AG04449 (cell line): ENCODE measurements around the gene PRTN3.

Source experiments
- CTCF ChIA-PET: fragments of 350-600 bp; formaldehyde crosslinking; extraction: SDS; loops from one replicate; lab custom pipeline; 2021; ENCODE audit warnings: antibody characterized with exemption; lab: Yijun Ruan, JAX
- POLR2A ChIA-PET: fragments of 400-600, 350-600 bp; formaldehyde crosslinking; extraction: SDS; loops from one replicate; lab custom pipeline; 2020; ENCODE audit warnings: antibody characterized with exemption, inconsistent platforms; lab: Yijun Ruan, JAX
- DNase-seq: peaks from one replicate; pipeline ENCODE4 v3.0.0-alpha.2; 2010; ENCODE audit warnings: low read depth, low spot score
- H3K4me3 ChIP-seq: 2 replicates; pipeline ENCODE4 v1.5.1; 2011; ENCODE audit warnings: low read depth, mild to moderate bottlenecking, control low read depth, low read length
- TF ChIP-seq, protein P1 (sequence below): IDR thresholded peaks from one replicate; pipeline ENCODE4 v1.5.1; 2011; ENCODE audit warnings: mild to moderate bottlenecking, moderate library complexity, low read length, control low read depth, inconsistent platforms; ENCODE audit not compliant: insufficient read depth; ENCODE audit errors: missing control alignments

The PRTN3 gene

DNA sequence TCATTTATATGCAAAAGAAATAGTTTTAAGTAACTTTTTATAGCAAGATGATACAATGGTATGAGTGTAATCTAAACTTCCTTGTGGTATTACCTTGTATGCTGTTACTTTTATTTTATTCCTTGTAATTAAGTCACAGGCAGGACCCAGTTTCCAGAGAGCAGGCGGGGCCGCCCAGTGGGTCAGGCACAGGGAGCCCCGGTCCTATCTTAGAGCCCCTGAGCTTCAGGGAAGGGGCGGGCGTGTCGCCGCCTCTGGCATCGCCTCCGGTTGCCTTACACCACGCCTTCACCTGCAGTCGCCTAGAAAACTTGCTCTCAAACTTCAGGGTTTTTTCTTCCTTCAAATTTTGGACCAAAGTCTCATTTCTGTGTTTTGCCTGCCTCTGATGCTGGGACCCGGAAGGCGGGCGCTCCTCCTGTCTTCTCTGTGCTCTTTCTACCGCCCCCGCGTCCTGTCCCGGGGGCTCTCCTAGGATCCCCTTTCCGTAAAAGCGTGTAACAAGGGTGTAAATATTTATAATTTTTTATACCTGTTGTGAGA is 29.2 kb upstream of the PRTN3 start:
- CTCF ChIA-PET = interaction anchor here (1.3 kb wide), 1 partner anchor 12 kb away, joined by 3 read pairs; no protein-coding TSS in a partner anchor

DNA sequence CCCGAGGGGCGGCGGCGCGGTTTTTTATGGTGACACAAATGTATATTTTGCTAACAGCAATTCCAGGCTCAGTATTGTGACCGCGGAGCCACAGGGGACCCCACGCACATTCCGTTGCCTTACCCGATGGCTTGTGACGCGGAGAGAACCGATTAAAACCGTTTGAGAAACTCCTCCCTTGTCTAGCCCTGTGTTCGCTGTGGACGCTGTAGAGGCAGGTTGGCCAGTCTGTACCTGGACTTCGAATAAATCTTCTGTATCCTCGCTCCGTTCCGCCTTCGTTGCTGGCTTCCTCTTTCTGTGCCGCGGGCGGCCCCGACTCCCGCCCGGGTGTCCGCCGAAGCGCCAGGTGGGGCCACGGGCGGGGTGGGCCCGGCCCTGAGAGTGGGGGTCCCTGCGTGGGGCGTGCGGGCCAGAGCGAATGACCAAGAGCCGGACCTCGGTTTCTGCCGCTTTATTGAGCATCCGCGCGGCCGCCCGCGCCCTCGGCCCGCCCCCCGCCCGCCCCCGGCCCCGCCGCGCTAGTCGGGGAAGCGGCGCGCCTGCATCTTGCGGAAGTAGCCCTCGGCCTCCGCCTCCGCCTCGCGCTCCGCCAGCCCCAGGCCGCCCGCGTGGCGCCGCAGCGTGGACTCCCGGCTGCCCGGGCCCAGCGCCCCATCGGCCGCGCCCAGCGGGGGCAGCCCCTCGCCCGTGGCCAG is 28.6 kb upstream of the PRTN3 start:
- DNase-seq = no peak
- ChIA-PET CTCF (interaction anchor here (1.3 kb wide), 1 partner anchor 13 kb away, joined by 3 read pairs; no protein-coding TSS in a partner anchor), POLR2A (no interaction called here)

More for the DNA sequence above, 29.2 kb upstream of the PRTN3 start:
- no peak overlapping the region for H3K4me3 ChIP-seq
- no peak for DNase-seq
- TF ChIP-seq, protein P1, sequence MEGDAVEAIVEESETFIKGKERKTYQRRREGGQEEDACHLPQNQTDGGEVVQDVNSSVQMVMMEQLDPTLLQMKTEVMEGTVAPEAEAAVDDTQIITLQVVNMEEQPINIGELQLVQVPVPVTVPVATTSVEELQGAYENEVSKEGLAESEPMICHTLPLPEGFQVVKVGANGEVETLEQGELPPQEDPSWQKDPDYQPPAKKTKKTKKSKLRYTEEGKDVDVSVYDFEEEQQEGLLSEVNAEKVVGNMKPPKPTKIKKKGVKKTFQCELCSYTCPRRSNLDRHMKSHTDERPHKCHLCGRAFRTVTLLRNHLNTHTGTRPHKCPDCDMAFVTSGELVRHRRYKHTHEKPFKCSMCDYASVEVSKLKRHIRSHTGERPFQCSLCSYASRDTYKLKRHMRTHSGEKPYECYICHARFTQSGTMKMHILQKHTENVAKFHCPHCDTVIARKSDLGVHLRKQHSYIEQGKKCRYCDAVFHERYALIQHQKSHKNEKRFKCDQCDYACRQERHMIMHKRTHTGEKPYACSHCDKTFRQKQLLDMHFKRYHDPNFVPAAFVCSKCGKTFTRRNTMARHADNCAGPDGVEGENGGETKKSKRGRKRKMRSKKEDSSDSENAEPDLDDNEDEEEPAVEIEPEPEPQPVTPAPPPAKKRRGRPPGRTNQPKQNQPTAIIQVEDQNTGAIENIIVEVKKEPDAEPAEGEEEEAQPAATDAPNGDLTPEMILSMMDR = no peak
- POLR2A ChIA-PET = no interaction called here

DNA sequence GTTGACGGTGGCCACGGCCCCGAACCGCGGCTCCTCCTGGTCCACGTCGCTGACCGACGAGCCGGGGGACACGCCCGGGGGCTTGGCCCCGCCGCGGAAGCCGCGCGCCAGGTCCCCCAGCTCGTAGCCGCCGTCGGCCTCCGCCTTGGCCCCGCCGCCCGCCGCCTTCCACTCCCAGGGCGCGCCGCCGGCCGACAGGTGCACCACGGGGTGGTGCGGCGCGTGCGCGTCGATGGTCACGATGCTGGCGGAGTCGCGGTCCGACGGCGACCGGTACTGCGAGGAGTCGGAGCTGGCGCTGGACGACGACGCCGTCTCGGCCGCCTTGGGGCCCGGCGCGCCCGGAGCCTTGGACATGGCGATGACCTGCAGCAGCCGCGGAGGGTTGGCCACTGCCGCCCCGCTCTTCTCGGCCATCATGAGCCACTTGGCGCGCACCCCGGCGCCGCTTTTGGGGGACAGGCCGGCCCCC is 28.0 kb upstream of the PRTN3 start:
- CTCF ChIA-PET = no interaction called here

More for the DNA sequence above, 28.6 kb upstream of the PRTN3 start:
- H3K4me3 ChIP-seq = no peak overlapping the region
- TF ChIP-seq, protein P1 = no peak

DNA sequence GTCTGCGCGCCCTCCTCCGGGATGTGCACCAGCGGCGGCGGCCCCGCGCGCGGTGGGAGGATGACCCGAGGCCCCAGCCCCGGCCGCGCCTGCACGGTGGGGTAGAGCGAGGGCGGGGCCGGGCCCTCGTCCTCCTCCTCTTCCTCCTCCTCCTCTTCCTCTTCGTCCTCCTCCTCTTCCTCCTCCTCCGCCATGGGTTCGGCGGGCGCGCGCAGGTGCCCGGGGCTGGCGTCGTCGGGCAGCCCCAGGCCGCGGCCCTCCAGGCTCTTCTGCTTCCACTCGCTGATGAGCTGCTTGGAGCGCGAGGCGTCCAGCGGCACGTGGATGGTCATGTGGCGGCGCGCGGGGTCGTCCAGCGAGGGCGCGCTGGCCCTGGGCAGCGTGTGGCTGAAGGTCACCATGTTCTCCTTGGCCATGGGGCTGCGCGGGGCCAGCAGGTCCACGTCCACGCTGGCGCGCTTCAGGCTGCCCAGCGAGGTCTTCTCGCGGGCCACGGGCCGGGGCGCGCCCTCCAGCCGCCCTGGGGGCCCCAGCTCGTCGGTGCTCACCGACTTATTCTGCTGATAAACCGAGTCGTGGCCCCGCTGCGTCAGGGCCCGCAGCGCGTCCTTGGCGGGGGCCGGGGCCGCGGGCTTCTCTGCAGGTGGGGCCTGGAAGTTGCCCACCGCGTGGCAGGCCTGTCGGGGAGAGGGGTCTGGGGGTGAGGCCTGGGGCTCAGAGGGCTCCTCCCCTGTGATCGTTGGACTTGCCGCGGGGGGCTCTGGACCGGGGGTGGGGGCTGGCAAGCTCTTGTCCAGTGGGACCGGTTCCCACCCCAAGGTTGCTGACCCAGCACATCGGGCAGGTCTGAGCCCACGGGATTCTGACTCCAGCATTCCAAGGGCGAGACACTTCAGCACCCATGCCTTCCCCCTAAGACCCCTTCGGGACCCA is 27.3 kb upstream of the PRTN3 start:
- TF ChIP-seq, protein P1 = no peak
- CTCF ChIA-PET = no interaction called here
- no peak for DNase-seq
- POLR2A ChIA-PET = no interaction called here
- no peak overlapping the region for H3K4me3 ChIP-seq

More for the DNA sequence above, 28.0 kb upstream of the PRTN3 start:
- no peak for DNase-seq
- no peak overlapping the region for H3K4me3 ChIP-seq
- POLR2A ChIA-PET = no interaction called here
- TF ChIP-seq, protein P1 = no peak

DNA sequence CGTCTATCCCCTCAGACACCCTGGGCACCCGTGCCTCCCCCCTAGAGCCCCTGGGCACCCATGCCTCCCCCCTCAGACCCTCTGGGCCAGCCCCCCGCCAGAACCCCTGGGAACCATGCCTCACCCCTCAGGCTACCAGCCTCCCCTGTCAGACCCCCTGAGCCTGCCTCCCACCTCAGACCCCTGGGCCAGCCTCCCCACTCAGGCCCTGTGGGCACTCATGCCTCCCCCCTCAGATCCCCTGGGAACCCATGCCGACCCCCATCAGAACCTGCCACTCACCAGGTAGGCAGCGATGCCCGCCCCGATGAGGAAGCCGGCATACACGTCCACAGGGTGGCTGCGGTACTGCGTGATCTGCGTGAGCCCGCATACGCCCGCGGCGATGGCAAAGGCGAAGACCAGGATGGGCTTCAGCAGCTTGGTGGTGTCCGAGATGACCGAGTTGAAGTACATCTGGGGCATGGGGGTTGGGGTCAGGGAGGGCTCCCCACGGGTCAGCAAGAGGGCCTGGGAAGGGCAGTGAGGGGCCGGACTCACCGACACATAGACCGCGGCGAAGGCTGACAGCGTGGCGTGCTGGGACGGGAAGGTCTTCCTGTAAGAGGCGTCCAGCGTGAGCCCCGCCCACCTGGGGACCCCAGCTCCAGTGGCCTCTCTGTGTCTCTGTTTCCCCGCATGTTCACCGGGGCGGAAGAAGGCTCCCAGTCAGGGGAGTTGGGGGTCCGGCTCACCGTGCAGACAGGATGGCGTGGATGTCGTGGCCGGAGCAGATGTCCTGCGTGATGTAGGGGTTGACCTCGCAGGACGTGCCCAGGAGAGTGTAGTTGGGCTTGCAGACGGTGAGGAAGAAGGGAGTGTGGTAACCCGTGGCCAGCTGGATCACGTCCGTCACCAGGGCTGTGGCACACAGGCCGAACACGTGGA is 26.4 kb upstream of the PRTN3 start:
- CTCF ChIA-PET = interaction anchor here (1.0 kb wide), 1 partner anchor 42 kb away, joined by 4 read pairs; no protein-coding TSS in a partner anchor
- TF ChIP-seq, protein P1 = no peak
- POLR2A ChIA-PET = no interaction called here
- no peak for DNase-seq
- no peak overlapping the region for H3K4me3 ChIP-seq
